ENCODE measurements around the gene IDH2.

DNA sequence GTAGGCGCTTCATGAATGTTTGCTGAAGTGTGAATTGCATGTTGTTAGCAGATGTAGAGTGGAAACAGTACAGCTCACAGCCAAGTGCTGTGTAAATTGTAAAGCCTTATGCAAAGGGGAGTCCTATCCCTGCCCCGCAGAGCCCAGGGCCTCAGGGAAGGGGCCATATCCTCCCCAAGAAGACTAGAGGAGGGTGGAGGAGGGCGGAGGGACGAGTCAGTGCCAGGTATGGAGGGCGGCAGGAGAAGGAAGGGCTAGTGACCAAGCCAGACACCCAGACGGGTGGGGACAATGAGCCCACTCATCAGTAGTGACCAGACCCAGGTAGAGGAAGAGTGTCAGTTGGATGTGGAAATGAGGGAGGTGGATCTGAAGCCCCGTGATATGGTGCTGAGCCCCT, 56.0 kb downstream of the IDH2 start:
- TF ChIP-seq, protein P1, sequence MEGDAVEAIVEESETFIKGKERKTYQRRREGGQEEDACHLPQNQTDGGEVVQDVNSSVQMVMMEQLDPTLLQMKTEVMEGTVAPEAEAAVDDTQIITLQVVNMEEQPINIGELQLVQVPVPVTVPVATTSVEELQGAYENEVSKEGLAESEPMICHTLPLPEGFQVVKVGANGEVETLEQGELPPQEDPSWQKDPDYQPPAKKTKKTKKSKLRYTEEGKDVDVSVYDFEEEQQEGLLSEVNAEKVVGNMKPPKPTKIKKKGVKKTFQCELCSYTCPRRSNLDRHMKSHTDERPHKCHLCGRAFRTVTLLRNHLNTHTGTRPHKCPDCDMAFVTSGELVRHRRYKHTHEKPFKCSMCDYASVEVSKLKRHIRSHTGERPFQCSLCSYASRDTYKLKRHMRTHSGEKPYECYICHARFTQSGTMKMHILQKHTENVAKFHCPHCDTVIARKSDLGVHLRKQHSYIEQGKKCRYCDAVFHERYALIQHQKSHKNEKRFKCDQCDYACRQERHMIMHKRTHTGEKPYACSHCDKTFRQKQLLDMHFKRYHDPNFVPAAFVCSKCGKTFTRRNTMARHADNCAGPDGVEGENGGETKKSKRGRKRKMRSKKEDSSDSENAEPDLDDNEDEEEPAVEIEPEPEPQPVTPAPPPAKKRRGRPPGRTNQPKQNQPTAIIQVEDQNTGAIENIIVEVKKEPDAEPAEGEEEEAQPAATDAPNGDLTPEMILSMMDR (IDR thresholded peaks at IDR 0.05; ENCODE audit: low read depth, low read length) = no peak
- TF ChIP-seq POLR2A (IDR thresholded peaks at IDR 0.05; ENCODE audit: extremely low read depth, insufficient read length) = no peak

Measured in NB4 (cell line).